ENCODE measurements around the gene FARP2.
"Not testable (repeated sequence)": the region's sequence is repeated elsewhere in the genome, so short reads cannot be mapped to it uniquely, and the experiment has no call there.

FARP2 gene, protein sequence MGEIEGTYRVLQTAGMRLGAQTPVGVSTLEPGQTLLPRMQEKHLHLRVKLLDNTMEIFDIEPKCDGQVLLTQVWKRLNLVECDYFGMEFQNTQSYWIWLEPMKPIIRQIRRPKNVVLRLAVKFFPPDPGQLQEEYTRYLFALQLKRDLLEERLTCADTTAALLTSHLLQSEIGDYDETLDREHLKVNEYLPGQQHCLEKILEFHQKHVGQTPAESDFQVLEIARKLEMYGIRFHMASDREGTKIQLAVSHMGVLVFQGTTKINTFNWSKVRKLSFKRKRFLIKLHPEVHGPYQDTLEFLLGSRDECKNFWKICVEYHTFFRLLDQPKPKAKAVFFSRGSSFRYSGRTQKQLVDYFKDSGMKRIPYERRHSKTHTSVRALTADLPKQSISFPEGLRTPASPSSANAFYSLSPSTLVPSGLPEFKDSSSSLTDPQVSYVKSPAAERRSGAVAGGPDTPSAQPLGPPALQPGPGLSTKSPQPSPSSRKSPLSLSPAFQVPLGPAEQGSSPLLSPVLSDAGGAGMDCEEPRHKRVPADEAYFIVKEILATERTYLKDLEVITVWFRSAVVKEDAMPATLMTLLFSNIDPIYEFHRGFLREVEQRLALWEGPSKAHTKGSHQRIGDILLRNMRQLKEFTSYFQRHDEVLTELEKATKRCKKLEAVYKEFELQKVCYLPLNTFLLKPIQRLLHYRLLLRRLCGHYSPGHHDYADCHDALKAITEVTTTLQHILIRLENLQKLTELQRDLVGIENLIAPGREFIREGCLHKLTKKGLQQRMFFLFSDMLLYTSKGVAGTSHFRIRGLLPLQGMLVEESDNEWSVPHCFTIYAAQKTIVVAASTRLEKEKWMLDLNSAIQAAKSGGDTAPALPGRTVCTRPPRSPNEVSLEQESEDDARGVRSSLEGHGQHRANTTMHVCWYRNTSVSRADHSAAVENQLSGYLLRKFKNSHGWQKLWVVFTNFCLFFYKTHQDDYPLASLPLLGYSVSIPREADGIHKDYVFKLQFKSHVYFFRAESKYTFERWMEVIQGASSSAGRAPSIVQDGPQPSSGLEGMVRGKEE

DNA sequence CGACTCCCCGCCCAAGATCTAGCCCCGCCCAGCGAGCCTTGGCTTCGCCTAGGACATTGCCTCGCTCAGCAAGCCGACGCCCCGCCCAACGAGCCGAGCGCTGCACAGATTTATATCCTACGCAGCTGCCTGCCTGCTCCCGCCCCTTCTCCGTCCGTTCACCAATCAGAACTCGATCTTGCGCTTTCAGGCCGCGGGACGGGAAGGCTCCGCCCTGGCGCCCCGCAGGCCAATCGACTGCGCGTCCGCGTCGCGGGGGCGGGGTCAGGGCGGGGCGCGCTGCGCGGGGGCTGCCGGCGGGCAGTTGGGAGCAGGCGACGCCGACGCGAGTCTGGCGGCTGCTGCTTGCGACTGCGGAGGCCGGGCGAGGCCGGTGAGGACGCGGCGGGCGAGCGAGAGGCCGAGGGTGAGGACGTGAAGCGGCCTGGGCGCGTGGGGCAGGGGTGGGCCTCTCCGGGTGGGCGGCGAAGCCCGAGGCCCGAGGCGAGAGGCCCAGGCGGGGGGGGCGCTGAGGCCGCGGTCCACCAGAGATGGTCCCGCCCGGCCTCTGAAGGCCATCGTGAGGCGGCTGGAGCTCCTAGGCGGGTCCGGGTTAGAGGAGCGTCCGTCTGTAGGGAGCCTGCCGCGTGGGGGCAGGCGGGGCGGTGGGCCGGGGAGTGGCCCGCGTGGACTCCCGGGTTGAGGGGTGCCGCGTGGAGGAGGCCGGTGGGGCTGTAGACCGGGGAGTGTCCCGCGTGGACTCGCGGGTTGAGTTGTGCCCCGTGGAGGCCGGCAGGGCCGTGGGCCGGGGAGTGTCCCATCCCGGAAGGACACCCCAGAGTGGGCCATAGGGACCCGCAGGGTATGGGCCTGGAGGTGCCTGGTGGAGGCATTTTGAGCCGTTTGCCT lies at the start of gene FARP2:
FARP2 (plus strand) TSS at position 303 of the 888 bp plus-strand sequence. CDS start 16,823 bp downstream, outside the sequence.
- DNase-seq (ENCODE audit: low read depth in 2 of 2): peak; percentile 90 to 96

DNA sequence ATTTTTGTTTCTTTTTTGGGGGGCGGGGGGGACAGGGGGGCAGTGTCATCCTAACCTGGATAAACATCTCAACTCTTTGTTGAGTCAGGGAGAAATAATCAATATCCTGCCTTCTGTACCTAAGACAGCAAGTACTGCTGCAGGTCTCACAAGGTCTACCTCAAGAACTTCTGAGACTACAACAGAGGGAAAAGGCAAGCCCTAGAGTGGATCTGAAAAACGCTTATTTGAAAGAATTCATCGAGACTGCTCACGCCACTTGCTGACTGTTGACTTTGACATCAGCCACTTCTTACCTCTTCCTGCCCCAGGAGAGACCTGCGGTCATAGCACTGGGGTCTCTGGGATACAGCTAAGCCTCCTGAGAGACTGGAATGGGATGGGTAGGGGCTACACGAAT lies 49.0 kb upstream of the FARP2 start:
- DNase-seq (ENCODE audit: low read depth in 2 of 2): no peak

DNA sequence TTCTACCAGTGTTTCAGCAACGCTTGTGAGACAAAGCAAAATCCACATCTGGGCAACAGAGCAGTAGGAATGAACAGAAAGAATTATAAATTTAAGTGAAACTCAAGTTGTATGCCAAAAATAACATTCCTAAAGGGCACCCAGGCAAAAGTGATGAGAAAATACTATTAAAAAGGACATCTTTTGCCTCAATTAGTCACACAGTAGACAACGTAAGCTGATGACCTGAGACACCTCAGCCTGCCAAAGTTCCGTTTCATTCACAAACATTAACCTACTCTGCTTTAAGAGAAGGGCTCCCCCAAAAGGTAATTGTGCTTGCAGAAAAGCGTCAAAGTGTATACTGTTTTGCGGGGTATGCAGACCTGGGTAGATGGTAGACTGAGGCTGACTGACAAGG lies 47.8 kb upstream of the FARP2 start:
- no peak for DNase-seq (ENCODE audit: low read depth in 2 of 2)

DNA sequence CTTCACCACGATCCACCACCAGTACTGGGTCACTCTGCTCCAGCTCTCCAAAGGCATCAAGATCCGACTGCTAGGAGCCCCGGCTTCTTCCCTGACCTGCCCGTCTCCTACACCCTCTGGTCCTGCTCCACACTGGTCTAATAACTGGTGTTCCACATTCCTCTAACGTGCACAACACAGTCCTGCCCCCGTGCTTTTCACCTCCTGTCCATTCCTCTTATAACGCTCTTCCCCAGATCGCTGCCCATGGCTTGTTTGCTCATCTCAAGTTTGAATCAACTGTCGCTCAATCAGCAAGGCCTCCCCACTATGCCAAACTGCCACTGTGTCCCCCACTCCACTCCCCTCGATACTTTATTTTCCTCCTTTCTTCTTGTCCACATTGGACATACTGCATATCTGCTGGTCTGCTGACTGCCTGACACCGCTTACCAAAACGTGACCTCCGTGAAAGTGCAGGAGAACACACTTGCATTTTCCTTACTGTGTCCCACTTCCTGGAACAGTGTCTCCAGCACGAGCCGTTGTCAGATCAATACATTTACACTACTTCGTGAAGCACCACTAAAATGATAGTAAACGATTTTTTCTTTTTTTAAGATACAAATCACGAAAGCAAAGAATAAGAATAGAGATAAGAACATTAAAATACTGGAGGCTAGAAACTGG lies 47.1 kb upstream of the FARP2 start:
- DNase-seq (ENCODE audit: low read depth in 2 of 2): no peak

DNA sequence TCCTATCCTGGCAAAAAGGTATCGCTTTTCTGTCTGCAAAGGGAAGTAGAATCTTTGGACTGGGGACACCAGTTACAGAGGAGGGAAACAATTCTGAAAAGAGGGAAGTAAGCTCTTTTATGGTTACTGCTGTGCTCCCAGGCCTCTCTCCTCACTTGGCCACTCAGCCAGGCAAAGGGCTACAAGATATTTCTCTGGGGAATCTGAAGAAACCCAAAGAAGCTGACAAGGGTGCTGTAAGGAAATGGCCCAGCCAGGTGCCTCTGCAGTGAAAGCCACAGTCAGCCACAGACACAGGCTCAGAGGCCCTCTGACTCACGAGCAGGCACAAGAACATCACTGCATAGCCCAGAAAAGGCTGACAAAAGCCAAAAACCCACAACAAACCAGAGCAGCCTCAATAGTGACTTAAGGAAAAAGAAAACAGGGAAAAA lies 46.4 kb upstream of the FARP2 start:
- DNase-seq (ENCODE audit: low read depth in 2 of 2): peak; percentile 21 to 47

DNA sequence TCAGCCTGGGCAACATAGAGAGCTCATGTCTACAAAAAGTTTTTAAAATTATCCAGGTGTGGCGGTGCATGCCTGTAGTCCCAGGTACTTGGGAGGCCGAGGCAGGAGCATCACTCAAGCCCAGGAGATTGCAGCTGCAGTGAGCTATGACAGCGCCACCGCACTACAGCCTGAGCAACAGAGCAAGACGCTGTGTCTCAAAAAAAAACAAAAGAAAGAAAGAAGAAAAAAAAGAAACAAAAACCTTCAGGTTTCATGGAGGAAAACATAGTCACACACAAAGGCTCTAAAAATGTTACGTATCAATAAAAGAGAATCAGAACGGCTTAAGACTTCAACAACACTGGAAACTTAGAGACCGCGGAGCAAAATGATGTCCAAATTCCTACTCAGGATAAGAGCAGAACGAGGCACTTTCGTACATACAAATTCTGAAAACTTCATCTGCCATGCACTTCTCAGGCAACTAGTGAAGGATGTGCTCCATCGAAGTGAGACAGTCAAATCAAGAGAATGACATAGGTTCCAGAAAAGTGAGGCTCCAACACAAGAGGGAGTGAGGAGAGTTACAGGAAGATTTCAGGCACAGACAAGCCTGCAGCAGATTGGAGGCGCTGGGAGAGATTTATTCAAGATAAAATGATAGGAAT lies 45.0 kb upstream of the FARP2 start:
- DNase-seq (ENCODE audit: low read depth in 2 of 2): no peak

DNA sequence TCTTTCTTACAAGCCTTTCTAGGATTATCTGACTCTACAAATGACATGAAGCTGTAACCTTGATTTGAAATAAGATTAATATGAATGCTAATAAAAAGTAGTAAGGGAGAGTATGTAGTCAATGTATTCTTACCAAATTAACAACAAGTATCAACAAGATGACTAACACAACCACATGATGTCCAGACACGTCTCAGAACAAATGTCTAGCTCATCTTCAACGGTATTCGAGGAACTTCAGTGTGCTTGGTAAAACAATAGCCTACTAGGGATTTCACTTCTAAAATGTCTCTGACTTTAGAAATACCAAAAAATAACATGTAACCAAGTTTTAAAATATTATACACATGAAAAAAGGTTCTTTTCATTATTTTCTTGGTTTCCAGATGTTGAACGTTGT lies 44.0 kb upstream of the FARP2 start:
- DNase-seq (ENCODE audit: low read depth in 2 of 2): no peak

DNA sequence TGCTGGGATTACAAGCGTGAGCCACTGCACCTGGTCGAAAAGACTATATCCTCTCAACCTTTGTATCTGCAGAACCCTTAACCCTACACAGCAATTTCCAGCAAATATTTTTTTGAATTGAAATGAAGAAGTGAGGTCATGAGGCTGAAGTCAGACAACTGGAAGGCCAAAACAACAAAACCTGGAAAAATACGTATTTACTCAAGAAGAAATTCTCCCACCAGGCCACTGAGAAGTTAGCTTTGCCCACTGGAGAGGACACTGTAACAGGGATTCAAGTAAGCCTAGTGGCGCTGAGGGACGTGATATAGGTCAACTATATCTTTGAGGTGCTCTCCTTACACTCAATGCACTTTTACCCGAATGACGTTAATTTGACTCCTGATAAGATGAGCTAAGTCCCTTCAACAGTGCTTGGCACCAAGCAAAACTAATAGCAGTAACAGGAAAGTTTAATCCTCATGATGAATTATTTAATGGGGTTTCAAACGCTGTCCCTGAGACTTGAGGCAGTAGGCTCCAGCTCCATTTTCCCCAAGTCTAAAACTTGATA lies 42.5 kb upstream of the FARP2 start:
- DNase-seq (ENCODE audit: low read depth in 2 of 2): no peak

DNA sequence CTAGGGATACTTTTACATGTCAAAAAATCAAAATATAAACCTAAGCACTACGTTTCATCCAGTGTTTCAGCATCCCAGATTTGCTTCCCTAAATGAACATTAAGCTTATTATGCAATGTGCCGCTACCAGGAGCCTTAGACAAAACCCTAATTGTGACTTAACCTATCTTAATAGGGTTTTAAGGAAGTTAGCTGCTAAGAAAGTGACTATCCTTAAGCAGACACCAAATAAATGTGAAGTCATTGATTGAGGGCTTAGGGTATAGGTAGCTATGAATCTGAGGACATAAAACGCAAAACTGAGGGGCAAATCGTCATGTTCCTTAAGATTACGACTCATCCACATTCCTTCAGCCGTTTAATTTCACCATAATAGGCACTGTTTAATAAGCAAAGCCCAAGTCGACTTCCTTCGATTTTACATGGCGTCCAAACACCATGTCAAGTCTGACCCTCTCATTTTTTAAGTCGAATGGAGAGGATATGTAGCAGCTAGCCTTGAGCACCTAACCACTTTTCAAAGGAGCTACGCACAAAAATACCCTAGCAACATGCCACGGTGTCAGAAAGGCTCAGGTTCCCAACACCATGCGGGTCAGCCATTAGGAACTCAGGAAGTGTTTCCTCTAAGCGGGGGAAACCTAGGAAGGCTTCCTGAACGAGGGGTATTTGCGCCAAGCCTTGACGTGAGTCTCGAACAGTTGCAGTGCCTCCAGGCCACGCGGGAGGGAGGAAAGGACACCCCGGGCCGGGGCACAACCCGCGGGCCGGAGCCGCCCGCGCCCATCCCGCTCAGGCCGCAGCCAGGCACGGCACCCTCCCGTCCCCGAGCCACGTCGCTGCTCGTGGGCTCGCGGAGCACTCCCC lies 41.6 kb upstream of the FARP2 start:
- DNase-seq (ENCODE audit: low read depth in 2 of 2): no peak

DNA sequence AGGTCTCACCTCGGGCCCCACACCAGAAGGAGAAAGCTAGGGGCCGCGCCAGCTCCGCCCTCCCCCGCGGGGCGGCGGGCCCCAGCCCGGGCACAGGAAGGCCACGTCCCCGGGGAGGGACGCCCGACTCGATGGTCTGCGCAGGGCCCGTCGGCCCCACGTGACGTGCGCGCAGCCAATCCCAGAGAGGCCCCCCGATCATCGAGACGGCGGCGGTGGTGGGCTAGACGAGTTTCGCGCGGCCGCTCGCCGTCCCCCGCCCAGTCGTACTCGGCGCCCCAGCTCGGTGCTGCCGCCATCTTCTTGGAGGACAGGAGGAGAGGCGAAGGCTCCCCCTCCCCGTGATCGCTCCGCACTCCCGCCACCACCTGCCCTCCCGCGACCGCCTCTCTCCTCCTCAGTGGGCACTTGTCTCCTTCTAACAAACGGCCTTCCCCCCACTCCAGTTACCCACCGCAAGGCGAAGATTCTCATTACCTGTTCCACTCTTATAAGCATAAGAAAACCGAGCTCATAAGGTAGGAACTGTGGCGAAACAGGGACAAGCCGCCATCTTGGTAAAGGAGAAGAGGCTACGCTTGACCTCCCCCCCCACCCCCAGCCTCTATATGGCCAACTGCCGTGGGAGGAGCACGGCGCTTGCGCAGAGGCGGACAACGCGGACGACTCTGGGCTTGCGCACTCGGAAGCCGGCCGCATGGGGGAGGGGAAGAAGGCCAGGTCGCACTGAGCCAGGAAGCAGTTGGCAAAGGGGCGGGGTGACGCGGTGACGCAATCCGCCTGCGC lies 40.8 kb upstream of the FARP2 start, which contains the start of gene HDLBP:
HDLBP (minus strand) TSS at position 580 of the 786 bp plus-strand sequence. CDS start 48,803 bp downstream, outside the sequence.
- DNase-seq (ENCODE audit: low read depth in 2 of 2): peak; percentile 100

DNA sequence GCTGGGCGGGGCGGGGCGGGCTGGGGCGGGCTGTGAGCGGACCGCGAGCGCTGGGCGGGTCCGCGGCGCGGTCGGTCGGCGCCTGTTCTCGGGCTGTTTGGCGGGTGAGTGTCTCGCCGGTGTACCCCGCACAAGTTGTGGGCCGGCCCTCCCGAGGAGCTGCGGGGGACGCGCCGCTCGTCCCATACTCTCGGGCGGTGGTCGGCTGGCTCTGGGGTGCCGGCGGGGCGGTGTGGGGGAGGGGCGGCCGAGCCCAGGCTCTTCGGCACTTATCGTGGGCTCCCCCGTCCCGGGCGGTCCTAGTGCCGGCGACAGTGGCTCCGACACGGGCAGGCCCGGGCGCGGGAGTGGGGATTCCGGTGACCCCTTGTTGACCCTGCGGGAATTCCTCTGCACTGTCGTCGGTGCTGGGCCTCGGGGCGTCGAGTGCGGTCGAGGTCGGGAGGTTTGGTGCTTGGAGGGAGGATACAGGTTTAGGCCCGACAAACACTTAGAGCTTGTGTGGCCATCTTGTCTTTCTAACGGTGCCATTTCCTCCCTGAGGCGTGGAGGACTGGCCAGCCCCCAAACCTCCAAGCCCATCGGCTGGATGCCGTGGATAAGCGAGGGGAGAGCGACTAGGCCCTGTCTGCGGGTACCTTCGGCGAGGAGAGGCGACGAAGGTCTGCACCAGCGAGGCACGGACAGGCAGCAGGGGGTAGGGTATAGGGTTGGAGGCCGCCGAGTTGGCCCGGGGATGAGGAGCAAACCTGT lies 40.0 kb upstream of the FARP2 start, which contains the start of gene SEPTIN2:
SEPTIN2 (plus strand) TSS at position 47 of the 753 bp plus-strand sequence. CDS start 8,308 bp downstream, outside the sequence.
- peak; percentile 39 to 59 for DNase-seq (ENCODE audit: low read depth in 2 of 2)

DNA sequence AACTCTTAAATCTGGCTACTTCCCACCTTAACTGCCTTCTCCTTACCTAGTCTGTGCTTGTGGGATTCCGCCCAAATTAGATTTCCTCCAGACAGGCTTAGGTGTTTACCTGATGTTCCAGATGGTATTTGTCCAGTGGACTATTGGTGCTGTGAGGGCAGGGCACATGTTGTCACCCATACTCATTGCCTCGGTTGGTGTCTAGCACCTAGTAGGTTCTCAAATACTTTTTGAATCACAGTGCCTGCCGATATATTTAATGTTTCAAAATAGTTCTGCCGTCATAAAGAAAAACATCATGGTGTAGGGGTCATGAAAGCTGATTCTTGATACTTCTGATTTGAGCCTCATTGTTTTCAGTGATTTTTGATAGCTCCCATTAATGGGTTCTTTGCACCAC lies 39.3 kb upstream of the FARP2 start:
- DNase-seq (ENCODE audit: low read depth in 2 of 2): no peak

DNA sequence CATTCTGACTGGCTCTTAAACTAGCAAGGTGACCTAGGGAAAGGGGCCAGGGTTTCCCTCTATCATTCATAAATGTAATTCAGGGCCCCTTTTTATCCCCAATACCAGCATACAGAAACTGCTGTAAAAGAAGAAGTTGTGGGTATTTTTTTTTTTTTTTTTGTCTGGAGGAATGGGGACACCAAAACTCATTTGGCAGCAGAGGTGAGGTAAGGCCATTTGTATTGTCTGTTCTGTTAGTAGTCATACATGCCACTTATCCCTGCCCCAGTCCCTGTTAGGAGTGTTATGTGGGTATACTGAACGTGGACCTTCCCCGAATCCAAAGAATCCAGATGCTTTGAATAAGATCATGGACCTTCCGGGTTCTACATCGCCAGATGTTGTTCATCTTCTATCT lies 38.7 kb upstream of the FARP2 start:
- no peak for DNase-seq (ENCODE audit: low read depth in 2 of 2)

DNA sequence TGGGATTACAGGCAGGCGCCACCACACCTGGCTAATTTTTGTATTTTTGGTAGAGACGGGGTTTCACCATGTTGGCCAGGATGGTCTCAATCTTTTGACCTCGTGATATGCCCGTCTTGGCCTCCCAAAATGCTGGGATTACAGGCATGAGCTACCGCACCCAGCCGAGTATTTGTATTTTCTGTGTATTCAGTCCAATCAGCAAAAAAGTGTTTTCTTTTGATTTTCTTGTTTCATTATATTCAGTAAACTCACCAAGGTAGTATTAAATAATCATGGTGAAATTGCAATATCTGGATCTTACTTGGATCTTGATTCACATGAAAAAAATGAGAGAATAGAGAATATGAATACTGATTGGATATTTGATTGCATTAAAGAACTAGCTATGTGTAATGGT lies 37.3 kb upstream of the FARP2 start:
- not testable (repeated sequence) for DNase-seq (ENCODE audit: low read depth in 2 of 2)

DNA sequence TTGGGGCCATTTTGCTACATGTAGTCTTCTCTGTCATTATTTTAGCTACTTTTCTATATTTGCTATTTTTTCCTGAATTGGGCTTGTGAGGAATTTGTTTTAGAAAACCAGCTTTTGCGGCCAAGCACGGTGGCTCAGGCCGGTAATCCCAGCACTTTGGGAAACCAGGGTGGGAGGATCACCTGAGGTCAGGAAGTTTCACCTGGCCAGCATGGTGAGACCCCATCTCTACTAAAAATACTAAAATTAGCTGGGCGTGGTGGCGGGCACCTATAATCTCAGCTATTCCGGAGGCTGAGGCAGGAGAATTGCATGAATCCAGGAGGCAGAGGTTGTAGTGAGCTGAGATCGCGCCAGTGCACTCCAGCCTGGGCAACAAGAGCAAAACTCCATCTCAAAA lies 35.7 kb upstream of the FARP2 start:
- DNase-seq (ENCODE audit: low read depth in 2 of 2): no peak

DNA sequence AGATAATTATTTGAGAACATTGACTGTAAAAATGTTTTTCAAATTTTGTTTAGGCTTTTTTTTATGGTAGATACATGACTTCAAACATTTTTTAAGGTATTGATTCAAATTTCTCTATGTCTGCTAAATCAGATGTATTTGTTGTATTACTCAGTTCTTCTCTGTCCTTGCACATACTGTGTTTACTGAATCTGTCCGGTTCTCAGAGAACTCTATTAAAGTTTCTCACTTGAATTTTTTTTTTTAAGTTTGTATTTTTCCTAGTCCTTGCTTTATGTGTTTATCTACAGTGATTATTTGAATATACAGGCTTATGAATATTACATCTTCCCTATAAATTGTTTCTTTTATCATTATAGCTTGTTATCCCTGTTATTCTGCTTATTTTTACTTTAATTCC lies 35.1 kb upstream of the FARP2 start:
- DNase-seq (ENCODE audit: low read depth in 2 of 2): no peak

DNA sequence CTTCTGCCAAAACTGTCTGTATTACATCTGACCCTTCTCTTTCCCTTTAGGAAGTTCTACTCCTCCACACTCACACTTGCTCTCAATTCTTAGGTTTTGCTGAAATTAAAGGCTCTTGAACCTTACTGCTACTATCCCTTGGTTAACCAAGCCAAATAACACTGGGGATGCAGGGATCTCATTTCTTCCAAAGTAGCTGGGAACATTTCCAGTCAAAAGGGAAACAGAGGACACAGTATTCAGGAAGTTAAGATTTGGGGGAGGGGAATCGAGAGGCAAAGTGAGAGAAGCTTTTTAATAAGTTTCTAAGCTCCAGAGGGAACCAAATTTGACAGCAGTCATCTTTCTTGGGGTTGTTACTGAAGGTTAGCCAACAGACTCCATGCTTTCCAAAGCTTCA lies 34.2 kb upstream of the FARP2 start:
- DNase-seq (ENCODE audit: low read depth in 2 of 2): no peak
